Loucy (cell line): ENCODE data around the gene NADSYN1.
"Not testable (repeated sequence)": the region's sequence is repeated elsewhere in the genome, so short reads cannot be mapped to it uniquely, and the experiment has no call there.

ENCODE experiments used
- H2AFZ ChIP-seq: fragments of 200-600 bp; sonication (generic); 2 replicates; pipeline ENCODE4 v1.6.0; 2016; ENCODE audit warnings: antibody characterized with exemption, mild to moderate bottlenecking, low read length, moderate library complexity
- H3F3A ChIP-seq: fragments of 200-600 bp; 2 replicates; pipeline ENCODE4 v1.6.0; 2016; ENCODE audit warnings: antibody characterized with exemption, low read depth, mild to moderate bottlenecking
- H3K27me3 ChIP-seq: fragments of 200-600 bp; sonication (generic); 2 replicates; pipeline ENCODE4 v1.6.1; 2014; ENCODE audit warnings: low read length, mild to moderate bottlenecking; ENCODE audit not compliant: insufficient read depth, poor library complexity, severe bottlenecking
- H3K36me3 ChIP-seq: fragments of 200-600 bp; sonication (generic); 2 replicates; pipeline ENCODE4 v1.6.1; 2016; ENCODE audit warnings: low read length; ENCODE audit not compliant: insufficient read depth
- H3K4me1 ChIP-seq: fragments of 200-600 bp; sonication (generic); 2 replicates; pipeline ENCODE4 v1.5.1; 2014; ENCODE audit warnings: low read length, mild to moderate bottlenecking; ENCODE audit not compliant: insufficient read depth, poor library complexity, severe bottlenecking
- H3K4me2 ChIP-seq: fragments of 200-600 bp; sonication (generic); 2 replicates; pipeline ENCODE4 v1.6.0; 2014; ENCODE audit warnings: antibody characterized with exemption, low read length, low read depth, mild to moderate bottlenecking; ENCODE audit not compliant: poor library complexity, severe bottlenecking
- H3K4me3 ChIP-seq: fragments of 200-600 bp; sonication (generic); 2 replicates; pipeline ENCODE4 v1.5.1; 2014; ENCODE audit warnings: low read length, mild to moderate bottlenecking, mixed read lengths; ENCODE audit not compliant: poor library complexity, severe bottlenecking
- H3K79me2 ChIP-seq: fragments of 200-600 bp; sonication (generic); 2 replicates; pipeline ENCODE4 v1.6.1; 2014; ENCODE audit warnings: low read length; ENCODE audit not compliant: insufficient read depth
- H3K9ac ChIP-seq: fragments of 200-600 bp; sonication (generic); 2 replicates; pipeline ENCODE4 v1.6.0; 2014; ENCODE audit warnings: mild to moderate bottlenecking, low read depth, low read length, moderate library complexity; ENCODE audit not compliant: poor library complexity, severe bottlenecking
- H3K9me2 ChIP-seq: fragments of 200-600 bp; sonication (generic); replicated peaks from 2 replicates; pipeline ENCODE4 v1.6.1; 2016; ENCODE audit warnings: low read depth, low read length, mixed read lengths
- H3K9me3 ChIP-seq: fragments of 200-600 bp; sonication (generic); 2 replicates; pipeline ENCODE4 v1.6.1; 2014; ENCODE audit warnings: mild to moderate bottlenecking, antibody characterized with exemption, low read length, low read depth; ENCODE audit not compliant: insufficient read depth
- H4K20me1 ChIP-seq: fragments of 200-600 bp; sonication (generic); 2 replicates; pipeline ENCODE4 v1.6.0; 2014; ENCODE audit warnings: antibody characterized with exemption, low read length, mild to moderate bottlenecking; ENCODE audit not compliant: insufficient read depth, poor library complexity, severe bottlenecking
- CTCF ChIP-seq: fragments of 200-600 bp; sonication (generic); conservative IDR thresholded peaks from 2 replicates; pipeline ENCODE4 v1.5.1; 2014; ENCODE audit warnings: mild to moderate bottlenecking, antibody characterized with exemption, low read length
- EZH2phosphoT487 ChIP-seq: fragments of 200-600 bp; IDR thresholded peaks from 2 replicates; pipeline ENCODE4 v1.6.1; 2018; ENCODE audit warnings: antibody characterized with exemption, mild to moderate bottlenecking, moderate library complexity, borderline replicate concordance

The NADSYN1 gene

GRCh38 chr11:71539017-71539416, 86.0 kb downstream of the NADSYN1 start:
- no peaks in the 10 kb centered on the region for H3F3A ChIP-seq
- no peaks in the 10 kb centered on the region for H3K4me1 ChIP-seq
- no peaks in the 10 kb centered on the region for H3K79me2 ChIP-seq
- peaks cover 7% of the 10 kb centered on the region; the same call in 1 of the 2 replicates for H3K9me3 ChIP-seq
- H3K27me3 ChIP-seq = no peaks in the 10 kb centered on the region
- no peaks in the 10 kb centered on the region for H3K9me2 ChIP-seq
- no peak overlapping the region for H2AFZ ChIP-seq
- no peaks in the 10 kb centered on the region for H3K36me3 ChIP-seq
- TF ChIP-seq EZH2phosphoT487 = no peak
- no peak for TF ChIP-seq CTCF
- no peak overlapping the region for H3K4me3 ChIP-seq
- H3K9ac ChIP-seq = no peak overlapping the region
- H3K4me2 ChIP-seq = no peak overlapping the region
- H4K20me1 ChIP-seq = no peaks in the 10 kb centered on the region

- not testable (repeated sequence) for H3K79me2 ChIP-seq
Observed at GRCh38 chr11:71539971-71540370, 87.0 kb downstream of the NADSYN1 start.

GRCh38 chr11:71540521-71541304, 87.7 kb downstream of the NADSYN1 start:
- H2AFZ ChIP-seq, H3K36me3 ChIP-seq, H3F3A ChIP-seq, H3K9me3 ChIP-seq, H4K20me1 ChIP-seq, H3K9me2 ChIP-seq, H3K9ac ChIP-seq, H3K4me1 ChIP-seq, H3K4me3 ChIP-seq, H3K4me2 ChIP-seq, H3K27me3 ChIP-seq, H3K79me2 ChIP-seq: not testable (repeated sequence)

More at GRCh38 chr11:71539971-71540370, 87.0 kb downstream of the NADSYN1 start:
- not testable (repeated sequence) for H3K36me3 ChIP-seq, H2AFZ ChIP-seq, H3K27me3 ChIP-seq, H4K20me1 ChIP-seq, H3K4me1 ChIP-seq, H3K9ac ChIP-seq, H3K4me3 ChIP-seq, H3F3A ChIP-seq, H3K4me2 ChIP-seq, H3K9me2 ChIP-seq, H3K9me3 ChIP-seq

GRCh38 chr11:71542382-71542781, 89.4 kb downstream of the NADSYN1 start:
- Histone ChIP-seq H3K9ac (no peak overlapping the region), H3K79me2 (no peaks in the 10 kb centered on the region), H3K4me2 (no peak overlapping the region), H3K4me1 (no peaks in the 10 kb centered on the region), H3F3A (no peaks in the 10 kb centered on the region), H3K27me3 (no peaks in the 10 kb centered on the region), H4K20me1 (no peaks in the 10 kb centered on the region), H3K36me3 (no peaks in the 10 kb centered on the region), H2AFZ (no peak overlapping the region), H3K4me3 (no peak overlapping the region), H3K9me2 (no peaks in the 10 kb centered on the region), H3K9me3 (peaks cover 7% of the 10 kb centered on the region; the same call in 1 of the 2 replicates)
- TF ChIP-seq EZH2phosphoT487 (no peak), CTCF (no peak)
